HepG2 (cell line): Measurements from ENCODE around the gene MAGEC1.

Experiments
- CEBPB ChIP-seq: IDR thresholded peaks from 2 replicates; pipeline ENCODE4 v1.6.1; 2011; ENCODE audit warnings: low read depth, low read length, improper control_type of control experiment, borderline replicate concordance
- ELF1 ChIP-seq: sonication (generic); formaldehyde crosslinking; IDR thresholded peaks from 2 replicates; pipeline ENCODE4 v1.4.0; 2020; ENCODE audit warnings: missing genetic modification reagents
- EP300 ChIP-seq, 3 experiments: sonication (generic) in 1 of 3; formaldehyde crosslinking in 1 of 3; IDR thresholded peaks; 2 replicates each; pipeline versions ENCODE4 v1.5.1 to v1.6.1; 2011 to 2020; ENCODE audit warnings: low read depth in 2 of 3, low read length in 2 of 3, borderline replicate concordance in 1 of 3, improper control_type of control experiment in 1 of 3, mild to moderate bottlenecking in 1 of 3, missing genetic modification reagents in 1 of 3, moderate library complexity in 1 of 3
- ERF ChIP-seq: IDR thresholded peaks from 2 replicates; pipeline ENCODE4 v1.6.1; 2018; ENCODE audit warnings: missing biosample characterization, missing genetic modification reagents
- NR2F6 ChIP-seq, 2 experiments: IDR thresholded peaks; 2 replicates each; pipeline ENCODE4 v1.6.1; 2016; ENCODE audit warnings: antibody characterized with exemption in 1 of 2, mild to moderate bottlenecking in 1 of 2
- ONECUT2 ChIP-seq: sonication (generic); formaldehyde crosslinking; IDR thresholded peaks from 2 replicates; pipeline ENCODE4 v1.4.0; 2020; ENCODE audit warnings: missing genetic modification reagents
- RFX5 ChIP-seq: IDR thresholded peaks from 2 replicates; pipeline ENCODE4 v1.6.1; 2011; ENCODE audit warnings: low read depth, low read length, improper control_type of control experiment
- ZFAT ChIP-seq: sonication (generic); formaldehyde crosslinking; conservative IDR thresholded peaks from 2 replicates; pipeline ENCODE4 v1.8.1; 2023; ENCODE audit warnings: missing genetic modification reagents, inconsistent platforms
- ZNF549 ChIP-seq: sonication (generic); formaldehyde crosslinking; IDR thresholded peaks from 2 replicates; pipeline ENCODE4 v1.5.0; 2020; ENCODE audit warnings: missing genetic modification reagents
- TF ChIP-seq, protein P1 (sequence below): sonication (generic); formaldehyde crosslinking; conservative IDR thresholded peaks from 2 replicates; pipeline ENCODE4 v1.8.0; 2022; ENCODE audit warnings: mild to moderate bottlenecking, moderate library complexity, missing genetic modification reagents
- TF ChIP-seq, protein P2 (sequence below), 2 experiments: sonication (generic) in 1 of 2; formaldehyde crosslinking in 1 of 2; IDR thresholded peaks; 2 replicates each; pipeline versions ENCODE4 v1.5.1 to v1.6.1; 2011 to 2020; ENCODE audit warnings: borderline replicate concordance in 1 of 2, low read depth in 1 of 2, low read length in 1 of 2, mild to moderate bottlenecking in 1 of 2, missing genetic modification reagents in 1 of 2, moderate library complexity in 1 of 2
- TF ChIP-seq, protein P3 (sequence below), 2 experiments: sonication (generic) in 1 of 2; formaldehyde crosslinking in 1 of 2; IDR thresholded peaks; 2 replicates each; pipeline versions ENCODE4 v1.4.0 to v1.6.1; 2018 to 2020; ENCODE audit warnings: missing genetic modification reagents in 2 of 2, borderline replicate concordance in 1 of 2, low read depth in 1 of 2, mild to moderate bottlenecking in 1 of 2, missing biosample characterization in 1 of 2
- TF ChIP-seq, protein P4 (sequence below): conservative IDR thresholded peaks from 2 replicates; pipeline ENCODE4 v1.6.1; 2018; ENCODE audit warnings: missing genetic modification reagents
- TF ChIP-seq, protein P5 (sequence below): sonication (generic); formaldehyde crosslinking; IDR thresholded peaks from 2 replicates; pipeline ENCODE4 v1.8.0; 2022; ENCODE audit warnings: mild to moderate bottlenecking, missing genetic modification reagents

DNA sequence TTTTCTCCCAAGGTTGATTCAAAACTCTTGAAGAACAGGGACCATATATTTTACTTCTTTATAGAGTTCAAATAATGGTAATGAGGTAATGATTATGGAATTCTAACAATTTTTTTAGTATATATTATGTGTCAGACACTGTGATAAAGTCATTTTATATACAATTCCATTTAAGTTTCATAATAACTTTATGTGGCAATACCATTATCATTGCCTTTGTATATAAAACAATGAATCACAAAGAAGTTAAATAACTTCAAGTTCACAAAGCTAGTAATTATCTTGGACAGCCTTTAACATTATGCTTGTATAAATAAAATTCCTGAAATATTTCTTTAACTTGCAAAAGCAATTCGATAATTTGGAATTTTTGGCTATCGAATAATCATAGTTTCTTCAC lies 20.6 kb downstream of the MAGEC1 start:
- TF ChIP-seq EP300 (IDR thresholded peaks at IDR 0.05; ENCODE audit: low read depth in 2 of 2, low read length in 2 of 2) (no peak), EP300 (CRISPR knock-in tag; IDR thresholded peaks at IDR 0.05; ENCODE audit: borderline replicate concordance) (no peak), ERF (CRISPR knock-in tag) (no peak), ELF1 (no peak), ZFAT (CRISPR knock-in tag) (no peak), NR2F6 (IDR thresholded peaks at IDR 0.05) (no peak), NR2F6 (CRISPR knock-in tag; IDR thresholded peaks at IDR 0.05) (no peak), ZNF549 (CRISPR knock-in tag) (no peak), ONECUT2 (CRISPR knock-in tag) (no peak), RFX5 (no peak), CEBPB (no peak)
- TF ChIP-seq, protein P1, sequence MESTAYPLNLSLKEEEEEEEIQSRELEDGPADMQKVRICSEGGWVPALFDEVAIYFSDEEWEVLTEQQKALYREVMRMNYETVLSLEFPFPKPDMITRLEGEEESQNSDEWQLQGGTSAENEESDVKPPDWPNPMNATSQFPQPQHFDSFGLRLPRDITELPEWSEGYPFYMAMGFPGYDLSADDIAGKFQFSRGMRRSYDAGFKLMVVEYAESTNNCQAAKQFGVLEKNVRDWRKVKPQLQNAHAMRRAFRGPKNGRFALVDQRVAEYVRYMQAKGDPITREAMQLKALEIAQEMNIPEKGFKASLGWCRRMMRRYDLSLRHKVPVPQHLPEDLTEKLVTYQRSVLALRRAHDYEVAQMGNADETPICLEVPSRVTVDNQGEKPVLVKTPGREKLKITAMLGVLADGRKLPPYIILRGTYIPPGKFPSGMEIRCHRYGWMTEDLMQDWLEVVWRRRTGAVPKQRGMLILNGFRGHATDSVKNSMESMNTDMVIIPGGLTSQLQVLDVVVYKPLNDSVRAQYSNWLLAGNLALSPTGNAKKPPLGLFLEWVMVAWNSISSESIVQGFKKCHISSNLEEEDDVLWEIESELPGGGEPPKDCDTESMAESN = no peak
- TF ChIP-seq, protein P2, sequence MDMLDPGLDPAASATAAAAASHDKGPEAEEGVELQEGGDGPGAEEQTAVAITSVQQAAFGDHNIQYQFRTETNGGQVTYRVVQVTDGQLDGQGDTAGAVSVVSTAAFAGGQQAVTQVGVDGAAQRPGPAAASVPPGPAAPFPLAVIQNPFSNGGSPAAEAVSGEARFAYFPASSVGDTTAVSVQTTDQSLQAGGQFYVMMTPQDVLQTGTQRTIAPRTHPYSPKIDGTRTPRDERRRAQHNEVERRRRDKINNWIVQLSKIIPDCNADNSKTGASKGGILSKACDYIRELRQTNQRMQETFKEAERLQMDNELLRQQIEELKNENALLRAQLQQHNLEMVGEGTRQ (IDR thresholded peaks at IDR 0.05; ENCODE audit: low read depth, low read length) = no peak
- TF ChIP-seq, protein P2 (CRISPR knock-in tag; IDR thresholded peaks at IDR 0.05; ENCODE audit: borderline replicate concordance) = no peak
- TF ChIP-seq, protein P3, sequence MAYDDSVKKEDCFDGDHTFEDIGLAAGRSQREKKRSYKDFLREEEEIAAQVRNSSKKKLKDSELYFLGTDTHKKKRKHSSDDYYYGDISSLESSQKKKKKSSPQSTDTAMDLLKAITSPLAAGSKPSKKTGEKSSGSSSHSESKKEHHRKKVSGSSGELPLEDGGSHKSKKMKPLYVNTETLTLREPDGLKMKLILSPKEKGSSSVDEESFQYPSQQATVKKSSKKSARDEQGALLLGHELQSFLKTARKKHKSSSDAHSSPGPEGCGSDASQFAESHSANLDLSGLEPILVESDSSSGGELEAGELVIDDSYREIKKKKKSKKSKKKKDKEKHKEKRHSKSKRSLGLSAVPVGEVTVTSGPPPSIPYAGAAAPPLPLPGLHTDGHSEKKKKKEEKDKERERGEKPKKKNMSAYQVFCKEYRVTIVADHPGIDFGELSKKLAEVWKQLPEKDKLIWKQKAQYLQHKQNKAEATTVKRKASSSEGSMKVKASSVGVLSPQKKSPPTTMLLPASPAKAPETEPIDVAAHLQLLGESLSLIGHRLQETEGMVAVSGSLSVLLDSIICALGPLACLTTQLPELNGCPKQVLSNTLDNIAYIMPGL (CRISPR knock-in tag; IDR thresholded peaks at IDR 0.05; ENCODE audit: borderline replicate concordance in 1 of 2, low read depth in 1 of 2) = no peak
- TF ChIP-seq, protein P4, sequence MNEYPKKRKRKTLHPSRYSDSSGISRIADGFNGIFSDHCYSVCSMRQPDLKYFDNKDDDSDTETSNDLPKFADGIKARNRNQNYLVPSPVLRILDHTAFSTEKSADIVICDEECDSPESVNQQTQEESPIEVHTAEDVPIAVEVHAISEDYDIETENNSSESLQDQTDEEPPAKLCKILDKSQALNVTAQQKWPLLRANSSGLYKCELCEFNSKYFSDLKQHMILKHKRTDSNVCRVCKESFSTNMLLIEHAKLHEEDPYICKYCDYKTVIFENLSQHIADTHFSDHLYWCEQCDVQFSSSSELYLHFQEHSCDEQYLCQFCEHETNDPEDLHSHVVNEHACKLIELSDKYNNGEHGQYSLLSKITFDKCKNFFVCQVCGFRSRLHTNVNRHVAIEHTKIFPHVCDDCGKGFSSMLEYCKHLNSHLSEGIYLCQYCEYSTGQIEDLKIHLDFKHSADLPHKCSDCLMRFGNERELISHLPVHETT (CRISPR knock-in tag) = no peak
- TF ChIP-seq, protein P5, sequence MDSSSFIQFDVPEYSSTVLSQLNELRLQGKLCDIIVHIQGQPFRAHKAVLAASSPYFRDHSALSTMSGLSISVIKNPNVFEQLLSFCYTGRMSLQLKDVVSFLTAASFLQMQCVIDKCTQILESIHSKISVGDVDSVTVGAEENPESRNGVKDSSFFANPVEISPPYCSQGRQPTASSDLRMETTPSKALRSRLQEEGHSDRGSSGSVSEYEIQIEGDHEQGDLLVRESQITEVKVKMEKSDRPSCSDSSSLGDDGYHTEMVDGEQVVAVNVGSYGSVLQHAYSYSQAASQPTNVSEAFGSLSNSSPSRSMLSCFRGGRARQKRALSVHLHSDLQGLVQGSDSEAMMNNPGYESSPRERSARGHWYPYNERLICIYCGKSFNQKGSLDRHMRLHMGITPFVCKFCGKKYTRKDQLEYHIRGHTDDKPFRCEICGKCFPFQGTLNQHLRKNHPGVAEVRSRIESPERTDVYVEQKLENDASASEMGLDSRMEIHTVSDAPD (CRISPR knock-in tag) = no peak
